GM12872 (cell line): ENCODE measurements around the gene CNOT1.
A peak's percentile ranks its signal among the peaks of the same experiment; 100 is the strongest.

ENCODE experiments used
- CTCF ChIP-seq: IDR thresholded peaks from 3 replicates; pipeline ENCODE4 v1.5.1; 2011; ENCODE audit warnings: low read depth, mild to moderate bottlenecking, low read length, moderate library complexity; ENCODE audit not compliant: insufficient read depth

Gene CNOT1

GRCh38 chr16:58488531-58488930 lies 141.1 kb downstream of the CNOT1 start:
- no peak for TF ChIP-seq CTCF

DNA sequence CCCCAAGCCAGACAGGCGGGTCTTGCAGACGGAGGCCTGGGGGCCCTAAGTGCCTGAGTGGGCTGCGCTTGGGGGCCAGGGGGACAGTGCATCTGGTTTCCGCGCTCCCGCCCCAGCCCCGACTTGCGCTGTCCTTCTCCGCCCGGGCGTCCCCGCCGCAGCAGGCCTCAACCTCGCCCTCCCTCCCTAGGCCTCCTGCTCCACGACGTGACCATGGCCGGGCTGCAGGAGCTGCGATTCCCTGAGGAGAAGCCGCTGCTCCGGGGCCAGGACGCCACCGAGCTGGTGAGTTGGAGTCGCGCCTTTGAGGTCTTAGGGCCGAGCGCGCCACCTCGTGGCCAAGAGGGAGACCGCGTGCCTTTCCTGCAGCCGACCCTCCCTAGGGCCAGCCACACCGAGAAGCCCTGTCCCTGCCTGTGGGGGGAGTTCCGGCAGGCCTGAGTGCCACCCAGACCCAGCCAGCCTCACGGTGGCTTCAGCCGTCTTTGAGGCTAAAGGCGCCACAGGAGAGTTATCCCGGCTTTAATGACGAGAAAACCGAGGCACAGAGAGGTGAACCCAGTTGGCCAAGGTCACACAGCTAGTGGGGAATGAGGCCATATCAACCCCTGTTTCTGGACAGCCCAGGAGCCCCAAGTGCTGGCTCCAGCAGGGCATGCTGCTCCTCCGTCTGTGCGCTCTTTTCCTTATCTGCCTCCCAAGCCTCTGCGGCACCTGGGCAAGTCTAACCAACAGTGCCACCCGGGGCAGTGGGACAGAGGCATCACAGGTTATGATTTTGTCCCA lies 141.9 kb downstream of the CNOT1 start:
- TF ChIP-seq CTCF, result peak; percentile 86

DNA sequence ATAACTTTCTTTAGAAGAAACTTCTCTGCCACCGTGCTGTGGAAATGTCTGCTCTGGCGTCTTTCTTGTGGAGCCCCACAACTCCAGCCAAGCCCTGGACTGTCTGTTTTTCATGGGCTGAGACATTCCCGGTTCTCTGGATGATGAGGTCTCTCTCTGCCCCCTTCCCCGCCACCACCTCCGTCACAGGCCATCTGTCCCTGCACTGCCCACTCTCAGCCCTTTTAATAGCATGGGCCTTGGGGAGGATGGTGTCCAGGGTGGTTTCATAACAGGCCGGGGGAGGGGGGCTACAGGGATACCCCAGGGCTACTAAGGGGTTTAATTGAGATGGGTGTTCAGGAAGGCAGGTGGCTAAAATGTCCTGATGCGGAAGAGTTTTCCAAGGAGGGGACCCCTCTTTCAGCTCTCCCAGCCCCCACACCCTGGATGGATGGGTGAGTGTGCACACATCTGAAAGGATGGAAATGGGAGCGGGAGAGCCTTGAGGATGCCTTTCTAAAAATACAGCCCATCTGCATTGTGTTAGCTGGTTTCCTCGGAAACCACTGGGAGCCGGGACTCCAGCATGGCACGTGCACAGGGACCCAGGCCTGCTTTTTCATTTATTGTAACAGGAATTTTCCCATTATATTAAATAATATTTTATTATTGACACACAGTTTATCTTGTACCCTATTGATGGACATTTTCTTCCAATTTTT lies 144.3 kb downstream of the CNOT1 start:
- TF ChIP-seq CTCF, result no peak

DNA sequence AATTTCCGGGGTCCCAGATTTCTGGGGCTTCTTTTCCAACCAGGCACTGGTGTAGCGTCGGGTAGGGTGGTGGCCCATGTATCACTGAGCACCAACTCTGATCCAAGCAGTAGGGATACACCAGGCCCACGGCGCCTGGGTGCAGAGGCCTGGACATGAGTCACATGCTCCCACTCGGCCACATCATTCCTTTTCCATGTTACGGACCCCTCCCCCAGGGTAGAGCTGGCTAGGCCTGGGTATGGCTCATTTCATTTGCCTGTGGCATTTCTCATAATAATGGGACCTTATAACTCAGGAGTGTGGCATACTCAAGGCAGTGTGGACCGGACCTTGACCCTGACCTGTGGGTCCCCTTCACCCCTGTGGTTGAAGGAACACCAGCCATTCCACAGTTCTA lies 147.7 kb downstream of the CNOT1 start:
- no peak for TF ChIP-seq CTCF

GRCh38 chr16:58481226-58481869 lies 148.3 kb downstream of the CNOT1 start:
- TF ChIP-seq CTCF, result no peak

DNA sequence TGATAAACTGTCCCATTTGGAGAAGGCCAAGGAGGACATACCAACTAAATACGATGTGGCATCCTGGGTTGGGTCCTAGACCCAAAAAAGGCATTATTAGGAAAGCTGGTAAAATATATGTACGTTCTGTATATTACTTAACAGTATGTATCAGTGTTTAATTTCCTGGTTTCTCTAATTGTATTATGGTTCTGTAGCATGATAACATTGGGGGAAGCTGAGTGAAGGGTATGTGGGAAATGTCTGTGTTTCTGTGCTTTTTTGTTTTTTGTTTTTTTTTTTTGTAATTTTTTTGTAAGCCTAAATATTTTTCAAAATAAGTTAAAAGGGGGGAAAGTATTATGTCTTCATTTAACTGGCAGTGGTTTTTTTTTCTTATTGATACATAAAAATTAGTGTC lies 151.2 kb downstream of the CNOT1 start:
- TF ChIP-seq CTCF, result no peak

- TF ChIP-seq CTCF, result no peak
Observed at GRCh38 chr16:58476791-58477190, 152.8 kb downstream of the CNOT1 start.
